Measurements from ENCODE around the gene KBTBD12.

DNA sequence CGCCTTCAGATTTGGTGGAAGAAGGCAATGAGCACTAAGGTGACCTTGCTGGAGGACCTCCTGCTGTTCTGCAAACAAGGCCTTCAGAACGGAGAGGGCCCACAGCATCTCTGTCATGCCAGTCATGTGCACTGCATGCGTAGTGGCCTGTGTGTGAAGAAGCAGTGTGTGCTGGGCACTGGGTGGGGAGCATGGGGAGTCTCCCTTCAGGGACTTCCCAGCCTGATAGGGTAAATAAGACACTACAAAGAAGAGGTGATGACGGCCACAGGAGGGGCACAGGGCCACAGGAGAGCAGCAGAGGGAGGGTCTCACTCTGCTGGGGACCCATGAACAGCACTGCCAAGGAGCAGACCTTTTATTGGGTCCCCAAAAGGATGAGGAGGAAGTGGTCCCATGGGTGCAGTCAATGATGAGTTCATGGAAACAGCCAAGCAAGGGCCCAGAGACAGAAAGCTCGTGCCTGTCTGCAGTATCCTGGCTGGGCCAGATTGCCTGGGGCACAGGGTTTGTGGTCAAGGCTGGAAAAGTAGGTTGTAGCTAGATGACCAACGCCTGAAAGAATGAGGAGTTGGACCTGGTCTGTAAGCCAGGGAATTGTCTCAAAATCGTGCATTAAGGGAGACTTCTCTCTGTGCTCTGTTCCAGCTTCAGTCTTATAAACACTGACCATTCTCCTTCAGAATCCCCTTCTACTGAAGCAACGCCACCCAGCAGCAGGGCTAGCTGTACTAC is 69.4 kb downstream of the KBTBD12 start:
- TF ChIP-seq, protein P1, sequence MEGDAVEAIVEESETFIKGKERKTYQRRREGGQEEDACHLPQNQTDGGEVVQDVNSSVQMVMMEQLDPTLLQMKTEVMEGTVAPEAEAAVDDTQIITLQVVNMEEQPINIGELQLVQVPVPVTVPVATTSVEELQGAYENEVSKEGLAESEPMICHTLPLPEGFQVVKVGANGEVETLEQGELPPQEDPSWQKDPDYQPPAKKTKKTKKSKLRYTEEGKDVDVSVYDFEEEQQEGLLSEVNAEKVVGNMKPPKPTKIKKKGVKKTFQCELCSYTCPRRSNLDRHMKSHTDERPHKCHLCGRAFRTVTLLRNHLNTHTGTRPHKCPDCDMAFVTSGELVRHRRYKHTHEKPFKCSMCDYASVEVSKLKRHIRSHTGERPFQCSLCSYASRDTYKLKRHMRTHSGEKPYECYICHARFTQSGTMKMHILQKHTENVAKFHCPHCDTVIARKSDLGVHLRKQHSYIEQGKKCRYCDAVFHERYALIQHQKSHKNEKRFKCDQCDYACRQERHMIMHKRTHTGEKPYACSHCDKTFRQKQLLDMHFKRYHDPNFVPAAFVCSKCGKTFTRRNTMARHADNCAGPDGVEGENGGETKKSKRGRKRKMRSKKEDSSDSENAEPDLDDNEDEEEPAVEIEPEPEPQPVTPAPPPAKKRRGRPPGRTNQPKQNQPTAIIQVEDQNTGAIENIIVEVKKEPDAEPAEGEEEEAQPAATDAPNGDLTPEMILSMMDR (IDR thresholded peaks at IDR 0.05 in 2 of 3, conservative IDR thresholded peaks at IDR 0.05 in 1 of 3; ENCODE audit: borderline replicate concordance in 1 of 3, insufficient read depth in 1 of 3, low read depth in 2 of 3, low read length in 2 of 3), result no peak
- no peak for TF ChIP-seq EZH2 (IDR thresholded peaks at IDR 0.05)

Measured in HCT116 (cell line).